K562 (cell line): Measurements from ENCODE around the gene ANXA4. TPM values are rescaled to one million over a fixed set of nuclear protein-coding genes. Genes with fewer than 3 reads are reported as not detected.

Experiments used
- CBFB ChIP-seq: sonication (generic); formaldehyde crosslinking; IDR thresholded peaks from 2 replicates; pipeline ENCODE4 v1.4.0; 2020; ENCODE audit warnings: mild to moderate bottlenecking, missing genetic modification reagents
- CBX1 ChIP-seq: sonication (generic); IDR thresholded peaks from 2 replicates; pipeline ENCODE4 v1.6.1; 2016; ENCODE audit warnings: antibody characterized with exemption, low read depth, mild to moderate bottlenecking
- CBX5 ChIP-seq: IDR thresholded peaks from 2 replicates; pipeline ENCODE4 v1.6.1; 2014; ENCODE audit warnings: low read depth, borderline replicate concordance
- CEBPG ChIP-seq, 3 experiments: fragments of 200-800 bp in 1 of 3; sonication (Bioruptor generic) in 1 of 3; sonication (generic) in 1 of 3; formaldehyde crosslinking in 1 of 3; IDR thresholded peaks in 2 of 3; conservative IDR thresholded peaks in 1 of 3; 2 replicates each; pipeline versions ENCODE4 v1.6.1 to v1.8.0; 2016 to 2022; ENCODE audit warnings: missing compliant biosample characterization in 2 of 3, missing genetic modification characterization in 2 of 3, mild to moderate bottlenecking in 1 of 3, missing genetic modification reagents in 1 of 3
- FOXP1 ChIP-seq: sonication (generic); formaldehyde crosslinking; IDR thresholded peaks from 2 replicates; pipeline ENCODE4 v1.8.0; 2022; ENCODE audit warnings: mild to moderate bottlenecking, missing genetic modification reagents
- GATA2 ChIP-seq: sonication (generic); formaldehyde crosslinking; IDR thresholded peaks from 2 replicates; pipeline ENCODE4 v1.4.0; 2020; ENCODE audit warnings: mild to moderate bottlenecking, missing genetic modification reagents
- GATAD2B ChIP-seq: fragments of 450-650 bp; IDR thresholded peaks from 2 replicates; pipeline ENCODE4 v1.6.1; 2017; ENCODE audit warnings: mild to moderate bottlenecking, borderline replicate concordance
- HDAC2 ChIP-seq: fragments of 450-650 bp; IDR thresholded peaks from 2 replicates; pipeline ENCODE4 v1.6.1; 2016; ENCODE audit warnings: mild to moderate bottlenecking
- HLTF ChIP-seq: fragments of 450-650 bp; IDR thresholded peaks from 2 replicates; pipeline ENCODE4 v1.6.1; 2016
- NUFIP1 ChIP-seq: fragments of 450-650 bp; IDR thresholded peaks from 2 replicates; pipeline ENCODE4 v1.6.1; 2018; ENCODE audit not compliant: partially characterized antibody
- SMARCC2 ChIP-seq: fragments of 450-650 bp; IDR thresholded peaks from 2 replicates; pipeline ENCODE4 v1.6.1; 2017; ENCODE audit warnings: antibody characterized with exemption, moderate library complexity, mild to moderate bottlenecking, low read depth
- TARDBP ChIP-seq: fragments of 450-650 bp; IDR thresholded peaks from 2 replicates; pipeline ENCODE4 v1.6.1; 2016
- XRCC4 ChIP-seq: IDR thresholded peaks from one replicate; pipeline ENCODE4 v1.6.1; 2011; ENCODE audit not compliant: insufficient read depth, insufficient read length; ENCODE audit errors: extremely low read depth
- ZNF212 ChIP-seq: fragments of 450-650 bp; formaldehyde crosslinking; IDR thresholded peaks from 2 replicates; pipeline ENCODE4 v1.4.0; 2020; ENCODE audit warnings: mild to moderate bottlenecking
- ZNF561 ChIP-seq: fragments of 450-650 bp; formaldehyde crosslinking; conservative IDR thresholded peaks from 2 replicates; pipeline ENCODE4 v1.4.0; 2020; ENCODE audit warnings: mild to moderate bottlenecking, moderate library complexity
- ZNF609 ChIP-seq: sonication (generic); formaldehyde crosslinking; IDR thresholded peaks from 2 replicates; pipeline ENCODE4 v1.8.1; 2023; ENCODE audit warnings: missing genetic modification reagents, mild to moderate bottlenecking, borderline replicate concordance
- ZNF639 ChIP-seq, 2 experiments: fragments of 200-800 bp in 1 of 2; sonication (Bioruptor generic) in 1 of 2; sonication (generic) in 1 of 2; formaldehyde crosslinking in 1 of 2; IDR thresholded peaks in 1 of 2; conservative IDR thresholded peaks in 1 of 2; 2 replicates each; pipeline versions ENCODE4 v1.5.0 to v1.6.1; 2016 to 2020; ENCODE audit warnings: missing compliant biosample characterization in 1 of 2, missing genetic modification characterization in 1 of 2, missing genetic modification reagents in 1 of 2
- polyA plus RNA-seq, 8 experiments: library from polyadenylated mRNA; depleted of rRNA in 4 of 8; stranded (reverse) in 5 of 8; unstranded in 3 of 8; fragments of >200 nt; fragmentation: Nextera tagmentation in 2 of 8; fragmentation: Illumina TruSeq in 1 of 8; extraction: Ambion mirVana in 2 of 8; extraction: Trizol in 1 of 8; gene quantifications; 2 replicates each; pipeline versions ENCODE4 v1.2.1 to v1.2.3, GENCODE V29; 2011 to 2014; ENCODE audit warnings: inconsistent platforms in 1 of 8, missing spikeins in 1 of 8
- total RNA-seq, 7 experiments: library from RNA; depleted of rRNA in 6 of 7; stranded (reverse); fragments of >200 nt in 6 of 7; fragmentation: Illumina TruSeq in 2 of 7; extraction: Trizol in 2 of 7; gene quantifications; 2 replicates each; pipeline versions ENCODE4 v1.2.1 to v1.2.3, GENCODE V29; 2011 to 2021; ENCODE audit warnings: low replicate concordance in 1 of 7
- TF ChIP-seq, protein P1 (sequence below): fragments of 250-450 bp; sonication (Bioruptor Pico); IDR thresholded peaks from 2 replicates; pipeline ENCODE4 v1.5.0; 2021
- TF ChIP-seq, protein P2 (sequence below): IDR thresholded peaks from 2 replicates; pipeline ENCODE4 v1.6.1; 2012; ENCODE audit warnings: low read depth, low read length, improper control_type of control experiment, borderline replicate concordance

Gene ANXA4
- total and polyA plus RNA-seq, 9 of the 15 experiments (the other 6 are each of a cell fraction or from before 2014, with no cell fraction given): 3.4 to 13.6 (median 11.6) TPM

GRCh38 chr2:69724540-69725159 is 17.3 kb upstream of the ANXA4 start (continued):
- TF ChIP-seq, protein P1, sequence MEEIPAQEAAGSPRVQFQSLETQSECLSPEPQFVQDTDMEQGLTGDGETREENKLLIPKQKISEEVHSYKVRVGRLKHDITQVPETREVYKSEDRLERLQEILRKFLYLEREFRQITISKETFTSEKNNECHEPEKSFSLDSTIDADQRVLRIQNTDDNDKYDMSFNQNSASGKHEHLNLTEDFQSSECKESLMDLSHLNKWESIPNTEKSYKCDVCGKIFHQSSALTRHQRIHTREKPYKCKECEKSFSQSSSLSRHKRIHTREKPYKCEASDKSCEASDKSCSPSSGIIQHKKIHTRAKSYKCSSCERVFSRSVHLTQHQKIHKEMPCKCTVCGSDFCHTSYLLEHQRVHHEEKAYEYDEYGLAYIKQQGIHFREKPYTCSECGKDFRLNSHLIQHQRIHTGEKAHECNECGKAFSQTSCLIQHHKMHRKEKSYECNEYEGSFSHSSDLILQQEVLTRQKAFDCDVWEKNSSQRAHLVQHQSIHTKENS (CRISPR knock-in tag): no peak
- TF ChIP-seq GATA2 (peak; percentile 56; the same call in 1 of the 2 replicates), ZNF609 (CRISPR knock-in tag) (no peak), HLTF (no peak), HDAC2 (peak; percentile 40; the same call in 1 of the 2 replicates), FOXP1 (CRISPR knock-in tag) (no peak), CBX1 (no peak), CBFB (CRISPR knock-in tag) (0 out of 2 replicates have a peak, but pooled peaks have one; percentile 22), CBX5 (no peak), TARDBP (no peak), SMARCC2 (no peak; the same call in 1 of the 2 replicates), NUFIP1 (no peak), XRCC4 (no peak), CEBPG (CRISPR knock-in tag; IDR thresholded peaks at IDR 0.05) (no peak), CEBPG (tag; conservative IDR thresholded peaks at IDR 0.05 in 1 of 2, IDR thresholded peaks at IDR 0.05 in 1 of 2) (no peak), GATAD2B (no peak; the same call in 1 of the 2 replicates), ZNF639 (CRISPR knock-in tag; conservative IDR thresholded peaks at IDR 0.05 in 1 of 2, IDR thresholded peaks at IDR 0.05 in 1 of 2) (no peak), ZNF212 (CRISPR knock-in tag) (no peak), ZNF561 (CRISPR knock-in tag) (no peak)
- TF ChIP-seq, protein P2, sequence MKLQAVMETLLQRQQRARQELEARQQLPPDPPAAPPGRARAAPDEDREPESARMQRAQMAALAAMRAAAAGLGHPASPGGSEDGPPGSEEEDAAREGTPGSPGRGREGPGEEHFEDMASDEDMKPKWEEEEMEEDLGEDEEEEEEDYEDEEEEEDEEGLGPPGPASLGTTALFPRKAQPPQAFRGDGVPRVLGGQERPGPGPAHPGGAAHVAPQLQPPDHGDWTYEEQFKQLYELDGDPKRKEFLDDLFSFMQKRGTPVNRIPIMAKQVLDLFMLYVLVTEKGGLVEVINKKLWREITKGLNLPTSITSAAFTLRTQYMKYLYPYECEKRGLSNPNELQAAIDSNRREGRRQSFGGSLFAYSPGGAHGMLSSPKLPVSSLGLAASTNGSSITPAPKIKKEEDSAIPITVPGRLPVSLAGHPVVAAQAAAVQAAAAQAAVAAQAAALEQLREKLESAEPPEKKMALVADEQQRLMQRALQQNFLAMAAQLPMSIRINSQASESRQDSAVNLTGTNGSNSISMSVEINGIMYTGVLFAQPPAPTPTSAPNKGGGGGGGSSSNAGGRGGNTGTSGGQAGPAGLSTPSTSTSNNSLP: no peak
